ENCODE data around the gene STX4.

DNA sequence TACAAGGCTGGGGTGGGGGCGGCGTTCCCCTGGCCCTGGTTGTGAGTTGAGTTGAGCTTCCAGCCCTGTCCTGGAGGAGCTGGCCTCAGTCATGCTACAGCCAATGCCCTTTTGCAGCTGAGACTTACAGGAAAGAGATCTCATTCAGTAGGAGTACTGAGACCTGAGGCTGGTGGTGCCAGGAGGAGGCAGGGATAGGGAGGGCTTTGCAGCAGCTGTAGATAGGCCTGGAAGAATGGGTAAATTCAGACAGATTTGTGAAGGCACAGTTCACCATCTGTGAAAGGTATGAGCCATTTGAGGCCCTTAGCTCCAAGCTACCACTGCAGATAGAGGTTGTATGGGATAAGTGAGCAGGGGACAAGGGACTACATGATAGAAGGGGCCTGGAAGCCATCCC is 5.6 kb downstream of the STX4 start:
- TF ChIP-seq POLR2A (IDR thresholded peaks at IDR 0.05), result no peak
- TF ChIP-seq POLR2AphosphoS5 (IDR thresholded peaks at IDR 0.05), result no peak
